Tibial nerve (tissue), 4 donors: ENCODE data around the gene MLLT6.

Experiments
- EP300 ChIP-seq, 2 donors: sonication (generic); formaldehyde crosslinking; IDR thresholded peaks; one replicate each; pipeline ENCODE4 v1.6.1; 2017; ENCODE audit warnings: antibody characterized with exemption in 2 of 2, mild to moderate bottlenecking in 1 of 2
- POLR2A ChIP-seq, 2 donors: fragments of 450-650 bp; IDR thresholded peaks; one replicate each; pipeline ENCODE4 v1.6.1; 2017; ENCODE audit warnings: antibody characterized with exemption in 2 of 2, mild to moderate bottlenecking in 2 of 2, moderate library complexity in 2 of 2
- TF ChIP-seq, protein P1 (sequence below), 5 experiments: fragments of 200-600 bp in 3 of 5; fragments of 450-650 bp in 2 of 5; sonication (generic) in 3 of 5; IDR thresholded peaks; one replicate each; pipeline ENCODE4 v1.5.1; 2016 to 2019; ENCODE audit warnings: antibody characterized with exemption in 5 of 5, mild to moderate bottlenecking in 3 of 5, moderate library complexity in 2 of 5

DNA sequence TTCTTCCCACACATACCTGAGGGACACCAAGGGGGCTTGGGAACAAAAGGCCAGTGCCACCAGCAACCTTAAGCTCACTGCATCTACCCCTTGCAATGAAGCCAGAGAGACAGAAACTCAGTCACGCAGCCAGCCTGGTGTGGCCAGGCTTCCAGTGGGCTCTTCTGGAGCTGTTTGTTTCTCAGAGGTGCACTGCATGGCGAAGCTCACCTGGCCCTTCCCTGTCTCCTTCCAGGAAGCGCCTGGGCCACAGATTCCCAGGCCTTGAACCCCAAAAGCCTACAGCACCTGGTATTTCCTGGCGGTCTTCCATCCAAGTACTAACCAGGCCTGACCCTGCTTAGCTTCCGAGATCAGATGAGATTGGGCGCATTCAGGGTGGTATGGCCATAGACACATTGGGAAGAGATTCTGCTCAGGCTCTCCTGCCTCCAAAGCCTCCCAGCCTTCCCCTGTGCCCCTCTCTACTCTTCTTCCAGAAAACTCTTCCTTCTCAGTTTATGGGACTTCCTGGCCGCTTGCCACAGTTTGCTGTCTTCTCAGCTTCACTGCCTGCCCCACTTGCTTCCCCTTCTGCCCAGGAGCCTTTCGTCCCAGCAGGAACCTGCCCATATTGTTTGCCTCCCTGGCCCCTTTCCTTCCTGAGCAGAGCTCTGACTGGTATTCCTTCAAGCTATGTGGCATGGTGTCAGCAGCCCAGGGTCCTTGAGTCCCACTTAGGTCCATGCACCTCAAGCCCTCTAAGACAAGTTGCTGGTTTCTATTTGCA, 26.6 kb downstream of the MLLT6 start:
- TF ChIP-seq EP300 (IDR thresholded peaks at IDR 0.05) (no peak), POLR2A (IDR thresholded peaks at IDR 0.05) (no peak)
- TF ChIP-seq, protein P1, sequence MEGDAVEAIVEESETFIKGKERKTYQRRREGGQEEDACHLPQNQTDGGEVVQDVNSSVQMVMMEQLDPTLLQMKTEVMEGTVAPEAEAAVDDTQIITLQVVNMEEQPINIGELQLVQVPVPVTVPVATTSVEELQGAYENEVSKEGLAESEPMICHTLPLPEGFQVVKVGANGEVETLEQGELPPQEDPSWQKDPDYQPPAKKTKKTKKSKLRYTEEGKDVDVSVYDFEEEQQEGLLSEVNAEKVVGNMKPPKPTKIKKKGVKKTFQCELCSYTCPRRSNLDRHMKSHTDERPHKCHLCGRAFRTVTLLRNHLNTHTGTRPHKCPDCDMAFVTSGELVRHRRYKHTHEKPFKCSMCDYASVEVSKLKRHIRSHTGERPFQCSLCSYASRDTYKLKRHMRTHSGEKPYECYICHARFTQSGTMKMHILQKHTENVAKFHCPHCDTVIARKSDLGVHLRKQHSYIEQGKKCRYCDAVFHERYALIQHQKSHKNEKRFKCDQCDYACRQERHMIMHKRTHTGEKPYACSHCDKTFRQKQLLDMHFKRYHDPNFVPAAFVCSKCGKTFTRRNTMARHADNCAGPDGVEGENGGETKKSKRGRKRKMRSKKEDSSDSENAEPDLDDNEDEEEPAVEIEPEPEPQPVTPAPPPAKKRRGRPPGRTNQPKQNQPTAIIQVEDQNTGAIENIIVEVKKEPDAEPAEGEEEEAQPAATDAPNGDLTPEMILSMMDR (IDR thresholded peaks at IDR 0.05), result no peak
